ENCODE results near the gene EXPH5.

The EXPH5 gene

DNA sequence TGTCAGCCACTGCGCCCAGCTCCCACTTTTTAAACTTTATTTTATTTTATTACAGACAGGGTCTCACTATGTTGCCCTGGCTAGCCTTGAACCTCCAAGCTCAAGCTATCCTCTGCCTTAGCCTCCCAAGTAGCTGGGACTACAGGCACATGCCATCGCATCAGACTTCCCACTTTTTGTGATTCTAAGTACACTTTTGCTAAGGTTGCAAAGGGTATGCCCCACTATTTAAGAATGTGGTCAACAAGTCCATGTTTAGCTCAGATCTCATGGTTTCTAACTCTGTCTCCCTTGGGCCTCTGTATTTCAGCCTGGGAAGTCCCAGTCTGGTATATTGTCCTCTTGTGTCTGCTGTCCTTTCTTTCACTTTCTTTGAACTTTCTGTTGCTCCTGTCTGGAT, 35.3 kb downstream of the EXPH5 start:
- TF ChIP-seq, protein P1, sequence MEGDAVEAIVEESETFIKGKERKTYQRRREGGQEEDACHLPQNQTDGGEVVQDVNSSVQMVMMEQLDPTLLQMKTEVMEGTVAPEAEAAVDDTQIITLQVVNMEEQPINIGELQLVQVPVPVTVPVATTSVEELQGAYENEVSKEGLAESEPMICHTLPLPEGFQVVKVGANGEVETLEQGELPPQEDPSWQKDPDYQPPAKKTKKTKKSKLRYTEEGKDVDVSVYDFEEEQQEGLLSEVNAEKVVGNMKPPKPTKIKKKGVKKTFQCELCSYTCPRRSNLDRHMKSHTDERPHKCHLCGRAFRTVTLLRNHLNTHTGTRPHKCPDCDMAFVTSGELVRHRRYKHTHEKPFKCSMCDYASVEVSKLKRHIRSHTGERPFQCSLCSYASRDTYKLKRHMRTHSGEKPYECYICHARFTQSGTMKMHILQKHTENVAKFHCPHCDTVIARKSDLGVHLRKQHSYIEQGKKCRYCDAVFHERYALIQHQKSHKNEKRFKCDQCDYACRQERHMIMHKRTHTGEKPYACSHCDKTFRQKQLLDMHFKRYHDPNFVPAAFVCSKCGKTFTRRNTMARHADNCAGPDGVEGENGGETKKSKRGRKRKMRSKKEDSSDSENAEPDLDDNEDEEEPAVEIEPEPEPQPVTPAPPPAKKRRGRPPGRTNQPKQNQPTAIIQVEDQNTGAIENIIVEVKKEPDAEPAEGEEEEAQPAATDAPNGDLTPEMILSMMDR (IDR thresholded peaks at IDR 0.05; ENCODE audit: extremely low read depth, insufficient read depth, missing control alignments) = no peak
- peak; percentile 43 for DNase-seq (ENCODE audit: low spot score)
- in situ Hi-C loops (cut with MboI; ENCODE audit: low pct_unique_long_range_greater_than_20kb, low sequenced_read_pairs, unreplicated experiment) = no loop called here

DNA sequence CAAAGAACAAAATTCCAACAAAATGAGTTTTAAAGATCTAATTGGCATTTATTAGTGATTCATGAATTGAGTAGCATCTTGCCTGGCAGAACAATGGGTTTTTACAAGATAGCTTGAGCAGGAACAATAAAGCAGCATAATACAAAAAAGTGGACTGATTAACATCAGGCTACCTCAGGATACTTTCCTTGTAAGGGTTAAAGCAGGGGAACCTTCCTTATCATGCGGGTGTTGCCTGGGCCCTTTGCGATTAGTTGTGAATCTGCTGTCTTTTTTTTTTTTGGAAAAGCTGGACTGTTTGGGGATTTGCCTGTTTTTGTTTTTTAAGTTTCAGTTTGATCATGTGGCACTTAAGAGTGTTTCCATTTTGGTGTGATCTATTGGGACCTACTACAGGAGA, 37.5 kb downstream of the EXPH5 start:
- TF ChIP-seq, protein P1 (IDR thresholded peaks at IDR 0.05; ENCODE audit: extremely low read depth, insufficient read depth, missing control alignments) = no peak
- DNase-seq (ENCODE audit: low spot score) = no peak
- in situ Hi-C loops (cut with MboI; ENCODE audit: low pct_unique_long_range_greater_than_20kb, low sequenced_read_pairs, unreplicated experiment) = no loop called here

DNA sequence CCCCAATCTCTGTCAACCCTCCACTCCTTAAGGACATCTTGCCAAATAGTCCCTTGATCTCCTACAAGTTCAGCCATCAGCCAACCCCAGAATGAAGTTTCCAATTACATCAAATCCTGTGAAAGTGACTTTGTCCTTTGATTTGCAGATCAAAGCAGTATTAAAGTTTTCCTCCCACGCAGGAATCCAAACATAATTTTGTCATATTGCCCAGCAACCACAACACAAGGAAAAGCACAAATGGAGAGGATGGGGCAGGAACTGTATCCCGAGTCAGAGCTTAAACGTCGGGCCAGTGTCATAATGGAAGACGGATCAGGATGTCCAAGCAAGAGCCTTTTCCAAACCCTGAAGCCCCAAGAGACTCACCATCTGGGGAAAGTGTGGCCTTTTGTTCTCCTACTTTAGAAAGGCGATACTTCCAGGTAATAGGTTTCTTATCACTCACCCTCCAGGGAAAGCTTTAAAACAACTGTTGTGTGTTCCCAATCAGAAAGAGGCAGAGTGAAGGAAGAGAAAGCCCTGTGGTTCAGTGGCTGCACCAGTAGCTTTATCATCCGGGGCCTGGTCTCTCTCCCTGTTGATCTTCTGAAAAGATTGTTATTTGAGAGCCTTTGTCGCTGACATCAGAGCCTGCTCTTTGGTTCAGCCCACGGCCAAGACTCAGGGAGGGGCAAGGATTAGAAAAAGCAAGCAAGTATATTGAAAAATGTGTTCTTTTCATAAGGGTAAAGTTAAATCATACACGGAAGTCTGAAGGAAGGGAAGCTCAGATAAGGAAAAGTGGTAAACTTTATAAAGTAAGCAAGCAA, 41.7 kb downstream of the EXPH5 start:
- DNase-seq (ENCODE audit: low spot score) = no peak
- in situ Hi-C loops (cut with MboI; ENCODE audit: low pct_unique_long_range_greater_than_20kb, low sequenced_read_pairs, unreplicated experiment) = no loop called here
- TF ChIP-seq, protein P1 (IDR thresholded peaks at IDR 0.05; ENCODE audit: extremely low read depth, insufficient read depth, missing control alignments) = no peak

DNA sequence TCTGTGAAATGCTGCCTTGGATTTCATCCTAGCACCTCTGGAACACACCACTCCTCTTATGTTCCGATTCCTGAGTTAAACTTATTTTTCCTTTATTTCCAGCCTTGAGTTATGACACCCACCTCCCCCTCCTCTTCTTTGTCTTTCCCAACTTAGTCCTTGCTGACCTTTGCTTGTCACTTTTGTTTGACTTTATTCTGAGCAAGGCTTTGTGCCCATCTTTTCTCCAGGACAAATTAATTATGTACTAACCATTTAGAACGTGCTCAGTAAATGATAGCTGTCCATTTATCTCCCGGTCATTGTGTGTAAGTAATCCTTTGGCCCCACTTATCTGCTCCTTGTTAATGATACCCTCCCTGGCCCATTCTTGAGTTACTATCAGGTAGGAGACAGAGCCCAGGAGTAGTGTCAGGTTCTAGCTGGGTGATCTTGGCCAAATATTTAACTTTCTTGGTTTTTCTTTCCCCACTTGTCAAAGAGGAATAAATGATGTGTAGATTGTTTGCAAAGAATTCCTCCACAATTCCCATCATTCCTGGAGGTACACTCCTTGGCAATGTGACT, 44.2 kb downstream of the EXPH5 start:
- TF ChIP-seq, protein P1 (IDR thresholded peaks at IDR 0.05; ENCODE audit: extremely low read depth, insufficient read depth, missing control alignments) = no peak
- in situ Hi-C loops (cut with MboI; ENCODE audit: low pct_unique_long_range_greater_than_20kb, low sequenced_read_pairs, unreplicated experiment) = no loop called here
- no peak for DNase-seq (ENCODE audit: low spot score)

DNA sequence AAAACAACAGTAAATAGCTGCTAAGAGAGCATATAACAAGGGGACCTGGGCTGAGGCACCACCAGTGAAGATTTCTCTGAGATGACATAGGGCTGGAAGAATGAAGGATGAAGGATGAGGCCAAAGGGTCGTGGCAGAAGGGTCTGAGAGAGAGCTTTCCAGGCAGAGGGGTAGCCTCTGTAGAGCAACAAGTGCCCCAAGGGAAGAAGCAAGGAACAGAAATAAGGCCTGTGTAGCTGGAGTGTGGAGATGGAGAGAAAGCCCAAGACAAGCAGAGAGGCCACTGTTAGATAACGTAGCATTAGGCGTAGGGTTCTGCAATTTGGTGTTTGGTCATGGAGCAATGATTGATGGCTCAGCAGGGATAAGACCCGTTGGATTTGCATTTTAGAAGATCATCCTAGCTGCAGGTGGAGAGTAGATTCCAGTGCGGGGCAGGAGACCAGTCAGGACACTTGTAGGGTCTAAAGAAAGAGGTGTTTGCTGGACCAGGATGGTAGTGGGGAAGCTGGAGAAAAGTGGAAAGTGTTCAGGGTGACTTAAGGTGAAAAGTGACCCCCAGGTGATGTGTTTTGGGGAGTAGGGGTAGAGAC, 47.6 kb downstream of the EXPH5 start:
- in situ Hi-C loops (cut with MboI; ENCODE audit: low pct_unique_long_range_greater_than_20kb, low sequenced_read_pairs, unreplicated experiment) = no loop called here
- TF ChIP-seq, protein P1 (IDR thresholded peaks at IDR 0.05; ENCODE audit: extremely low read depth, insufficient read depth, missing control alignments) = no peak
- no peak for DNase-seq (ENCODE audit: low spot score)

DNA sequence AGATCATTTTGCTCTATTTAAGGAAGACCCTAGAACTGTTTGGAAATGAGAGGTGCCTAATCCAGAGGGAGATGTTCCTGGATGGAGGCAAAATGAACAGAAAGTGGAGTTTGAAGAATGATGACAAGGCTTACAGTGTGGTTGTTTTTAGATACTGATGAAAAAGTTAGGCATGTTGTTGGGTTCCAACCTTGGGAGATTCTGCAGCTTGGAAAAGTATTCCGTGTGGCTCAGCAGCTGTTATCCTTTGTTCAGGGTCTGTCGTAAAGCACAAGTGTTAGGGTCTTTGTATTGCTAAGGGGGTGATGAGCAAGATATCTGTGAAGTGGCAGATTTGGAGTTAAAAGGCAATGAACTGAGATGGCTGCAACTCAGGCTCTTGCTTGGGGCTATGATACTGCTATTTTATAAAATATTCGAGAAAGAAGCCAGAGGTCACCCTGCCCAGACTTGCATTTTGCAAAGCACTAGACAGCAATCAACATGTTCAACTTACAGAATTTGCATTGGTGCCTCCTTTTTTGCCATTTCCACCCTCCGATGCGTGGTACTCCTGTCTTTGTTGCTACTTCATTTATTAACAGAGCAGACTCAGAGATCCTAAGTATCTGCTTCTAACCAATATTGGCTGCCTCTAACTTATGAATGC, 50.1 kb downstream of the EXPH5 start:
- TF ChIP-seq, protein P1 (IDR thresholded peaks at IDR 0.05; ENCODE audit: extremely low read depth, insufficient read depth, missing control alignments) = no peak
- DNase-seq (ENCODE audit: low spot score) = no peak

More for the DNA sequence above, 50.1 kb downstream of the EXPH5 start:
- in situ Hi-C loops (cut with MboI; ENCODE audit: low pct_unique_long_range_greater_than_20kb, low sequenced_read_pairs, unreplicated experiment) = no loop called here

Data from GM13977 (cell line).